K562 (cell line): ENCODE measurements around the gene CRHR1. TPM values are rescaled to one million over a fixed set of nuclear protein-coding genes. Genes with fewer than 3 reads are reported as not detected.

Experiments
- ATAC-seq: fragments of 200-7000 bp; cut with Tn5 transposase; 3 replicates; pipeline ENCODE4 v1.9.1; 2020; ENCODE audit warnings: moderate library complexity
- BruUV-seq: library from RNA; stranded (reverse); fragments of 400-500 nt; replicated peaks from 2 replicates; lab custom pipeline; 2021; lab: Mats Ljungman, UMichigan
- CTCF ChIA-PET: fragments of 300-600 bp; formaldehyde crosslinking; extraction: SDS; loops from one replicate; lab custom pipeline; 2021; ENCODE audit warnings: low intra/inter-chr PET ratio; lab: Yijun Ruan, JAX
- POLR2A ChIA-PET: fragments of 300-600, 350-650 bp; sonication (Branson Sonifier 250); formaldehyde crosslinking; extraction: SDS; loops from one replicate; lab custom pipeline; 2021; ENCODE audit warnings: antibody characterized with exemption, inconsistent platforms; lab: Yijun Ruan, JAX
- DNase-seq, 4 experiments: peaks; one replicate each; pipeline versions ENCODE4 v3.0.0 to v3.0.0-alpha.2; 2011 to 2018; ENCODE audit warnings: low spot score in 3 of 4, mixed read lengths in 3 of 4; ENCODE audit errors: extremely low read depth in 1 of 4
- FAIRE-seq: peaks from 2 replicates; lab custom pipeline; 2011; peaks lifted over from hg19 to GRCh38; lab: Jason Lieb, UNC
- H2AFZ ChIP-seq: 2 replicates; pipeline ENCODE4 v1.6.0; 2011; ENCODE audit warnings: low read depth, low read length, control low read depth, inconsistent platforms
- H3K27ac ChIP-seq: fragments of 200-600 bp; 3 replicates; pipeline ENCODE4 v1.8.0; 2011; ENCODE audit warnings: low read depth, mild to moderate bottlenecking, control low read depth, inconsistent platforms, low read length, moderate library complexity, mixed read lengths; ENCODE audit errors: extremely low read depth
- H3K27me3 ChIP-seq, 2 experiments: fragments of 300-600 bp in 1 of 2; 2 replicates in 1 of 2; 3 replicates in 1 of 2; pipeline versions ENCODE4 v1.6.0 to v1.8.0; 2011; ENCODE audit warnings: inconsistent platforms in 2 of 2, low read length in 2 of 2, mild to moderate bottlenecking in 1 of 2, mixed read lengths in 1 of 2, moderate library complexity in 1 of 2; ENCODE audit not compliant: control insufficient read depth in 2 of 2, insufficient read depth in 2 of 2
- H3K36me3 ChIP-seq: fragments of 300-600 bp; 3 replicates; pipeline ENCODE4 v1.8.0; 2011; ENCODE audit warnings: mild to moderate bottlenecking, low read length, inconsistent platforms; ENCODE audit not compliant: control insufficient read depth, insufficient read depth
- H3K4me1 ChIP-seq, 2 experiments: fragments of 200-600 bp in 1 of 2; replicated peaks in 1 of 2; 2 replicates in 1 of 2; 3 replicates in 1 of 2; pipeline versions ENCODE4 v1.5.1 to v1.8.0; 2011; ENCODE audit warnings: inconsistent platforms in 2 of 2, low read length in 2 of 2, mild to moderate bottlenecking in 1 of 2, mixed read lengths in 1 of 2, moderate library complexity in 1 of 2; ENCODE audit not compliant: control insufficient read depth in 2 of 2, insufficient read depth in 2 of 2
- H3K4me2 ChIP-seq: 2 replicates; pipeline ENCODE4 v1.6.1; 2011; ENCODE audit warnings: low read length, control low read depth, inconsistent platforms, mixed read lengths; ENCODE audit not compliant: insufficient read depth
- H3K4me3 ChIP-seq: fragments of 200-600 bp; sonication (generic), shearing (Covaris generic); 2 replicates; pipeline ENCODE4 v1.5.1; 2016; ENCODE audit warnings: control low read depth, inconsistent platforms
- H3K79me2 ChIP-seq: fragments of 200-600 bp; 3 replicates; pipeline ENCODE4 v1.8.0; 2011; ENCODE audit warnings: low read length, inconsistent platforms; ENCODE audit not compliant: control insufficient read depth, insufficient read depth
- H3K9ac ChIP-seq, 2 experiments: 2 replicates each; pipeline versions ENCODE4 v1.6.0 to v1.6.1; 2011; ENCODE audit warnings: low read depth in 2 of 2, low read length in 2 of 2, control low read depth in 1 of 2, inconsistent platforms in 1 of 2, mild to moderate bottlenecking in 1 of 2, mixed read lengths in 1 of 2; ENCODE audit not compliant: insufficient read depth in 1 of 2
- H3K9me1 ChIP-seq: one replicate; pipeline ENCODE4 v1.6.0; 2011; ENCODE audit warnings: inconsistent platforms, mild to moderate bottlenecking, low read length, moderate library complexity; ENCODE audit not compliant: control insufficient read depth, insufficient read depth
- H3K9me3 ChIP-seq: replicated peaks from 2 replicates; pipeline ENCODE4 v1.5.1; 2011; ENCODE audit warnings: low read depth, low read length, inconsistent platforms; ENCODE audit not compliant: control insufficient read depth, insufficient read depth
- H4K20me1 ChIP-seq: replicated peaks from 2 replicates; pipeline ENCODE4 v1.6.1; 2011; ENCODE audit warnings: low read length, inconsistent platforms, mixed read lengths; ENCODE audit not compliant: control insufficient read depth, insufficient read depth
- ARNT ChIP-seq, 2 experiments: fragments of 450-650 bp; IDR thresholded peaks; 2 replicates each; pipeline ENCODE4 v1.6.1; 2016; ENCODE audit warnings: mild to moderate bottlenecking in 1 of 2
- EGR1 ChIP-seq: fragments of 450-650 bp; conservative IDR thresholded peaks from 2 replicates; pipeline ENCODE4 v1.6.1; 2017; ENCODE audit warnings: mild to moderate bottlenecking
- IRF1 ChIP-seq: sonication (generic); formaldehyde crosslinking; IDR thresholded peaks from 2 replicates; pipeline ENCODE4 v1.8.0; 2022; ENCODE audit warnings: missing genetic modification reagents, mild to moderate bottlenecking, borderline replicate concordance
- NUFIP1 ChIP-seq: fragments of 450-650 bp; IDR thresholded peaks from 2 replicates; pipeline ENCODE4 v1.6.1; 2018; ENCODE audit not compliant: partially characterized antibody
- PBX2 ChIP-seq, 2 experiments: IDR thresholded peaks in 1 of 2; conservative IDR thresholded peaks in 1 of 2; 2 replicates each; pipeline ENCODE4 v1.6.1; 2016; ENCODE audit warnings: low read depth in 2 of 2, mild to moderate bottlenecking in 1 of 2, missing compliant biosample characterization in 1 of 2, missing genetic modification characterization in 1 of 2, moderate library complexity in 1 of 2
- PKNOX1 ChIP-seq: fragments of 450-650 bp; IDR thresholded peaks from 2 replicates; pipeline ENCODE4 v1.6.1; 2016
- SAP30 ChIP-seq: fragments of 200-600 bp; sonication (generic); IDR thresholded peaks from 2 replicates; pipeline ENCODE4 v1.6.1; 2012; ENCODE audit warnings: borderline replicate concordance, low read depth, mild to moderate bottlenecking, moderate library complexity, low read length, control low read depth, inconsistent platforms; ENCODE audit not compliant: insufficient read depth, poor library complexity, severe bottlenecking
- TSC22D4 ChIP-seq: fragments of 450-650 bp; IDR thresholded peaks from 2 replicates; pipeline ENCODE4 v1.6.1; 2016; ENCODE audit warnings: missing genetic modification characterization, missing biosample characterization, control low read depth
- ZBTB26 ChIP-seq: fragments of 450-650 bp; formaldehyde crosslinking; IDR thresholded peaks from 2 replicates; pipeline ENCODE4 v1.4.0; 2022; ENCODE audit warnings: missing genetic modification characterization
- WGBS: fragments of 100-300 bp; shearing (Covaris generic); methylation state at CpG from one replicate; pipeline ENCODE4 v1.1.6; 2016; ENCODE audit warnings: low coverage, mixed read lengths; ENCODE audit not compliant: insufficient coverage; ENCODE audit errors: missing lambda C conversion rate; 5-methylcytosine and 5-hydroxymethylcytosine counted together
- in situ Hi-C: fragments of 300-500 bp; cut with MboI; formaldehyde crosslinking; loops from 4 replicates; pipeline ENCODE4 v1.15.0; 2018; ENCODE audit warnings: inconsistent platforms, mixed read lengths
- intact Hi-C: fragments of 100-400 bp; cut with micrococcal nuclease; formaldehyde crosslinking; loops from 2 replicates; pipeline ENCODE4 v1.14.2; 2022
- polyA plus RNA-seq, 8 experiments: library from polyadenylated mRNA; depleted of rRNA in 4 of 8; stranded (reverse) in 5 of 8; unstranded in 3 of 8; fragments of >200 nt; fragmentation: Nextera tagmentation in 2 of 8; fragmentation: Illumina TruSeq in 1 of 8; extraction: Ambion mirVana in 2 of 8; extraction: Trizol in 1 of 8; gene quantifications; 2 replicates each; pipeline versions ENCODE4 v1.2.1 to v1.2.3, GENCODE V29; 2011 to 2014; ENCODE audit warnings: inconsistent platforms in 1 of 8, missing spikeins in 1 of 8
- total RNA-seq, 7 experiments: library from RNA; depleted of rRNA in 6 of 7; stranded (reverse); fragments of >200 nt in 6 of 7; fragmentation: Illumina TruSeq in 2 of 7; extraction: Trizol in 2 of 7; gene quantifications; 2 replicates each; pipeline versions ENCODE4 v1.2.1 to v1.2.3, GENCODE V29; 2011 to 2021; ENCODE audit warnings: low replicate concordance in 1 of 7

Gene CRHR1
- total and polyA plus RNA-seq, 9 of the 15 experiments (the other 6 are each of a cell fraction or from before 2014, with no cell fraction given), result 0.05 TPM; not detected in 8

- intact Hi-C loops (no loop called here), in situ Hi-C loops (no loop called here)
- Histone ChIP-seq H3K9me1 (no peaks in the 10 kb centered on the region), H3K4me1 (peaks cover 3 to 11% of the 10 kb centered on the region in 2 experiments; a peak in 2 of 5 replicates), H3K4me2 (no peak overlapping the region), H3K9ac (no peak overlapping the region), H4K20me1 (no peaks in the 10 kb centered on the region), H3K4me3 (no peak overlapping the region), H3K27me3 (peaks cover 5 to 22% of the 10 kb centered on the region in 2 experiments; a peak in 4 of 5 replicates), H3K9me3 (no peaks in the 10 kb centered on the region), H3K27ac (no peak overlapping the region), H2AFZ (no peak overlapping the region), H3K36me3 (no peaks in the 10 kb centered on the region), H3K79me2 (no peaks in the 10 kb centered on the region)
- 3% methylated on average over 5 of the region's 5 CpGs for WGBS
- no peak for ATAC-seq
- no TSS peak for BruUV-seq
- DNase-seq, result no peak
- no peak for FAIRE-seq
- CTCF ChIA-PET, result no interaction called here
- POLR2A ChIA-PET, result no interaction called here
- TF ChIP-seq NUFIP1 (no peak), EGR1 (peak; percentile 59)
Observed at GRCh38 chr17:45871718-45872117, 87.6 kb downstream of the CRHR1 start.

- no peaks in the 10 kb centered on the region for H4K20me1 ChIP-seq
- H3K27me3 ChIP-seq, result peaks cover 15 to 31% of the 10 kb centered on the region in 2 experiments; a peak in 4 of 5 replicates
- WGBS, result 1% methylated on average over 6 of the region's 6 CpGs
- no peak for DNase-seq
- ChIA-PET POLR2A (no interaction called here), CTCF (no interaction called here)
- H3K9me3 ChIP-seq, result no peaks in the 10 kb centered on the region
- no peaks in the 10 kb centered on the region for H3K9me1 ChIP-seq
- H2AFZ ChIP-seq, result no peak overlapping the region
- H3K27ac ChIP-seq, result no peak overlapping the region
- intact Hi-C loops, result no loop called here
- no peaks in the 10 kb centered on the region for H3K79me2 ChIP-seq
- FAIRE-seq, result no peak
- peak; percentile 70 for ATAC-seq
- H3K4me2 ChIP-seq, result no peak overlapping the region
- H3K36me3 ChIP-seq, result no peaks in the 10 kb centered on the region
- no peak overlapping the region for H3K4me3 ChIP-seq
- H3K4me1 ChIP-seq, result peaks cover 3 to 11% of the 10 kb centered on the region in 2 experiments; a peak in 2 of 5 replicates
- in situ Hi-C loops, result no loop called here
- peak overlapping the region in 1 of 2 experiments; percentile 48; a peak in 1 of 4 replicates for H3K9ac ChIP-seq
- BruUV-seq, result no TSS peak
- TF ChIP-seq ARNT (IDR thresholded peaks at IDR 0.05) (no peak), IRF1 (CRISPR knock-in tag) (no peak), PKNOX1 (peak; percentile 68), ZBTB26 (no peak), TSC22D4 (tag) (no peak), SAP30 (no peak), PBX2 (CRISPR knock-in tag; IDR thresholded peaks at IDR 0.05; ENCODE audit: low read depth) (no peak), PBX2 (tag; conservative IDR thresholded peaks at IDR 0.05; ENCODE audit: low read depth) (peak; percentile 83)
Observed at GRCh38 chr17:45873728-45874127, 89.6 kb downstream of the CRHR1 start.
